H1 (cell line): Measurements from ENCODE around the gene NID2. TPM values are rescaled to one million over a fixed set of nuclear protein-coding genes. Genes with fewer than 3 reads are reported as not detected.

Experiments used
- ASH2L ChIP-seq: fragments of 200-600, 300-600 bp; sonication (generic); IDR thresholded peaks from one replicate; pipeline ENCODE4 v1.7.1; 2017; ENCODE audit warnings: low read length
- JUND ChIP-seq: IDR thresholded peaks from 2 replicates; pipeline ENCODE4 v1.6.1; 2011; ENCODE audit warnings: mild to moderate bottlenecking, improper control_type of control experiment, low read length
- RBBP5 ChIP-seq: IDR thresholded peaks from 2 replicates; pipeline ENCODE4 v1.7.1; 2012; ENCODE audit warnings: low read depth, mild to moderate bottlenecking, inconsistent platforms, low read length, moderate library complexity, borderline replicate concordance
- RNF2 ChIP-seq: fragments of 200-900, 300-1000 bp; sonication (generic); IDR thresholded peaks from 2 replicates; pipeline ENCODE4 v1.7.1; 2016; ENCODE audit warnings: borderline replicate concordance, low read depth, mild to moderate bottlenecking, antibody characterized with exemption, low read length; ENCODE audit not compliant: poor library complexity, severe bottlenecking; ENCODE audit errors: missing control alignments
- SIN3A ChIP-seq, 2 experiments: IDR thresholded peaks in 1 of 2; conservative IDR thresholded peaks in 1 of 2; 2 replicates each; pipeline ENCODE4 v1.6.1; 2011 to 2012; ENCODE audit warnings: low read length in 2 of 2, improper control_type of control experiment in 1 of 2, low read depth in 1 of 2, mild to moderate bottlenecking in 1 of 2
- SIX5 ChIP-seq: IDR thresholded peaks from 2 replicates; pipeline ENCODE4 v1.6.1; 2011; ENCODE audit warnings: mild to moderate bottlenecking, low read depth, low read length
- SP1 ChIP-seq: IDR thresholded peaks from 2 replicates; pipeline ENCODE4 v1.6.1; 2011; ENCODE audit warnings: low read depth, low read length
- polyA plus RNA-seq, 7 experiments: library from polyadenylated mRNA; depleted of rRNA in 3 of 7; stranded (reverse) in 5 of 7; unstranded in 2 of 7; fragments of >200 nt in 5 of 7; fragments of 200-250 nt in 2 of 7; gene quantifications; 1 replicate in 5 of 7; 2 replicates in 1 of 7; 4 replicates in 1 of 7; pipeline versions ENCODE4 v1.2.1 to v1.2.3, GENCODE V29; 2011 to 2013; ENCODE audit warnings: missing spikeins in 2 of 7, mixed read lengths in 2 of 7
- total RNA-seq: library from RNA; stranded (reverse); fragmentation: NEBNext Ultra II Directional; extraction: Animal tissue kit (Norgen Biotek cat#: 25700); gene quantifications from 2 replicates; pipeline ENCODE4 v1.2.1, GENCODE V29; 2021

Gene NID2
- total and polyA plus RNA-seq, 2 of the 8 experiments (the other 6 are each of a cell fraction or from before 2014, with no cell fraction given) = 6.1 to 12.6 TPM

DNA sequence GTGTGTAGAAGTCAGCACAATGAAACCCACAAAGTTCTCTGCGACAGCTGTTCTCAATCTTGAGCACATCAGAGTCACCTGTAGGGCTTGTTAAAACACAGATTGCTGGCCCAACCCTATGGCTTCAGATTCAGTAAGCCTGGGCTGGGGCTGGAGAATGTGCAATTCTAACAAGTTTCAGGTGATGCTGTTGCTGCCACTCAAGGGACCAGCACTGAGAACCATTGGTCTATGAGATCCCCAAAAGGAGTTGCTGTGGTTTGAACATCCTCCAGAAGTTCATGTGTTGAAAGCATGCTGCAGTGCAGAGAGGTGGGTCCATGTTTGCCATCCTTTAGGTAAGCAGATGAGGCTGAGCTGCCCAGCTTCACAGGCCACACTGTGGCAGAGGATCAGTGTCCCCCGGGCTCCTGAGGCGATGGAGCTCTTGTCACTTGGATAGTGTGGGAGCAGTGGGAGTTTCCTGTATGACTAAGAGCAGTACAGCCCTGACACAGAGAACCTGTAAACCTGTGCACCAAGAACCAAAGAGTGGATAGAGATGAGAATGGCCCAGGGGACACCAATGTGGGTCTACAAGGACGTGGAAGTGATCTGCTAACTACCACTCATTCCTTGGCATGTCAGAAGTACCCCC lies 87.5 kb downstream of the NID2 start (continued):
- TF ChIP-seq RBBP5 (no peak), SP1 (no peak), ASH2L (no peak), RNF2 (no peak), SIN3A (conservative IDR thresholded peaks at IDR 0.05 in 1 of 2, IDR thresholded peaks at IDR 0.05 in 1 of 2; ENCODE audit: low read depth in 1 of 2, low read length in 2 of 2) (no peak), JUND (no peak), SIX5 (no peak)
